K562 (cell line): ENCODE measurements around the gene KLHL22. TPM values are rescaled to one million over a fixed set of nuclear protein-coding genes. Genes with fewer than 3 reads are reported as not detected.

ENCODE experiments used
- ARHGAP35 ChIP-seq: fragments of 450-650 bp; IDR thresholded peaks from 2 replicates; pipeline ENCODE4 v1.6.1; 2018; ENCODE audit not compliant: partially characterized antibody
- CBFB ChIP-seq: sonication (generic); formaldehyde crosslinking; IDR thresholded peaks from 2 replicates; pipeline ENCODE4 v1.4.0; 2020; ENCODE audit warnings: mild to moderate bottlenecking, missing genetic modification reagents
- DMBX1 ChIP-seq: fragments of 250-450 bp; sonication (Bioruptor Pico); IDR thresholded peaks from 2 replicates; pipeline ENCODE4 v1.8.0; 2022; ENCODE audit warnings: inconsistent platforms, mild to moderate bottlenecking, moderate library complexity, borderline replicate concordance
- EHMT2 ChIP-seq: fragments of 450-650 bp; IDR thresholded peaks from 2 replicates; pipeline ENCODE4 v1.6.1; 2018; ENCODE audit warnings: antibody characterized with exemption
- ELF1 ChIP-seq: fragments of 200-800 bp; sonication (Bioruptor generic); IDR thresholded peaks from 2 replicates; pipeline ENCODE4 v1.6.1; 2016; ENCODE audit warnings: missing genetic modification characterization, missing compliant biosample characterization
- ELF2 ChIP-seq: fragments of 250-450 bp; sonication (Bioruptor Pico); IDR thresholded peaks from 2 replicates; pipeline ENCODE4 v1.5.0; 2021; ENCODE audit warnings: mild to moderate bottlenecking
- GMEB1 ChIP-seq: fragments of 250-450 bp; sonication (Bioruptor Pico); IDR thresholded peaks from 2 replicates; pipeline ENCODE4 v1.4.0; 2020; ENCODE audit warnings: mild to moderate bottlenecking
- NR2C2 ChIP-seq, 2 experiments: fragments of 200-800 bp in 1 of 2; sonication (Bioruptor generic) in 1 of 2; sonication (generic) in 1 of 2; formaldehyde crosslinking in 1 of 2; IDR thresholded peaks; 2 replicates each; pipeline versions ENCODE4 v1.6.1 to v1.8.0; 2016 to 2022; ENCODE audit warnings: mild to moderate bottlenecking in 1 of 2, missing compliant biosample characterization in 1 of 2, missing genetic modification characterization in 1 of 2, missing genetic modification reagents in 1 of 2
- PKNOX1 ChIP-seq: fragments of 450-650 bp; IDR thresholded peaks from 2 replicates; pipeline ENCODE4 v1.6.1; 2016
- RAD51 ChIP-seq: fragments of 450-650 bp; IDR thresholded peaks from 2 replicates; pipeline ENCODE4 v1.7.1; 2016; ENCODE audit warnings: low read depth, mild to moderate bottlenecking, borderline replicate concordance
- RB1 ChIP-seq: fragments of 450-650 bp; IDR thresholded peaks from 2 replicates; pipeline ENCODE4 v1.6.1; 2017; ENCODE audit warnings: low read depth, mild to moderate bottlenecking
- RFX5 ChIP-seq: IDR thresholded peaks from 2 replicates; pipeline ENCODE4 v1.6.1; 2011; ENCODE audit warnings: low read depth, mild to moderate bottlenecking, improper control_type of control experiment, low read length
- SMAD4 ChIP-seq: fragments of 250-450 bp; sonication (Bioruptor Pico); conservative IDR thresholded peaks from 2 replicates; pipeline ENCODE4 v1.8.0; 2021; ENCODE audit warnings: inconsistent platforms, mild to moderate bottlenecking, moderate library complexity
- SMARCB1 ChIP-seq: IDR thresholded peaks from 2 replicates; pipeline ENCODE4 v1.6.1; 2011; ENCODE audit warnings: improper control_type of control experiment, low read depth; ENCODE audit not compliant: insufficient read length
- STAT6 ChIP-seq: sonication (generic); formaldehyde crosslinking; IDR thresholded peaks from 2 replicates; pipeline ENCODE4 v1.8.1; 2023; ENCODE audit warnings: mild to moderate bottlenecking, missing genetic modification reagents
- TFAP4 ChIP-seq: sonication (generic); formaldehyde crosslinking; IDR thresholded peaks from 2 replicates; pipeline ENCODE4 v1.8.0; 2022; ENCODE audit warnings: missing genetic modification reagents, mild to moderate bottlenecking, moderate library complexity, borderline replicate concordance
- ZBTB43 ChIP-seq: sonication (generic); formaldehyde crosslinking; IDR thresholded peaks from 2 replicates; pipeline ENCODE4 v1.8.0; 2023; ENCODE audit warnings: mild to moderate bottlenecking, missing genetic modification reagents
- ZBTB8A ChIP-seq: fragments of 450-650 bp; IDR thresholded peaks from 2 replicates; pipeline ENCODE4 v1.6.1; 2018; ENCODE audit warnings: mild to moderate bottlenecking, moderate library complexity; ENCODE audit not compliant: partially characterized antibody
- polyA plus RNA-seq, 8 experiments: library from polyadenylated mRNA; depleted of rRNA in 4 of 8; stranded (reverse) in 5 of 8; unstranded in 3 of 8; fragments of >200 nt; fragmentation: Nextera tagmentation in 2 of 8; fragmentation: Illumina TruSeq in 1 of 8; extraction: Ambion mirVana in 2 of 8; extraction: Trizol in 1 of 8; gene quantifications; 2 replicates each; pipeline versions ENCODE4 v1.2.1 to v1.2.3, GENCODE V29; 2011 to 2014; ENCODE audit warnings: inconsistent platforms in 1 of 8, missing spikeins in 1 of 8
- total RNA-seq, 7 experiments: library from RNA; depleted of rRNA in 6 of 7; stranded (reverse); fragments of >200 nt in 6 of 7; fragmentation: Illumina TruSeq in 2 of 7; extraction: Trizol in 2 of 7; gene quantifications; 2 replicates each; pipeline versions ENCODE4 v1.2.1 to v1.2.3, GENCODE V29; 2011 to 2021; ENCODE audit warnings: low replicate concordance in 1 of 7

Gene KLHL22
- total and polyA plus RNA-seq, 9 of the 15 experiments (the other 6 are each of a cell fraction or from before 2014, with no cell fraction given) = 1.3 to 25.6 (median 15.2) TPM

GRCh38 chr22:20523086-20523983 is 27.7 kb upstream of the KLHL22 start (continued):
- TF ChIP-seq ZBTB8A = no peak
- no peak for TF ChIP-seq ARHGAP35
- TF ChIP-seq ELF2 (CRISPR knock-in tag) = peak; percentile 65; the same call in 1 of the 2 replicates
- no peak for TF ChIP-seq ZBTB43 (CRISPR knock-in tag)
- TF ChIP-seq PKNOX1 = no peak
- TF ChIP-seq RAD51 = no peak
- TF ChIP-seq RB1 = no peak
- TF ChIP-seq CBFB (CRISPR knock-in tag) = no peak
- no peak for TF ChIP-seq TFAP4 (CRISPR knock-in tag)
- TF ChIP-seq SMAD4 (CRISPR knock-in tag) = peak; percentile 95
- TF ChIP-seq STAT6 = peak; percentile 91
- no peak for TF ChIP-seq NR2C2 (CRISPR knock-in tag; IDR thresholded peaks at IDR 0.05)
- TF ChIP-seq NR2C2 (tag; IDR thresholded peaks at IDR 0.05) = no peak
- 0 out of 2 replicates have a peak, but pooled peaks have one; percentile 37 for TF ChIP-seq GMEB1 (CRISPR knock-in tag)
- TF ChIP-seq RFX5 = no peak
- peak; percentile 83 for TF ChIP-seq DMBX1 (CRISPR knock-in tag)
- peak; percentile 68 for TF ChIP-seq ELF1
- TF ChIP-seq EHMT2 = no peak
- peak; percentile 86 for TF ChIP-seq SMARCB1
